Endothelial cell of umbilical vein (primary cell): ENCODE measurements around the gene TFF2.

Experiments
- EZH2 ChIP-seq: IDR thresholded peaks from 2 replicates; pipeline ENCODE4 v1.6.1; 2012; ENCODE audit warnings: borderline replicate concordance, low read depth, mild to moderate bottlenecking, moderate library complexity, low read length, inconsistent platforms; ENCODE audit not compliant: severe bottlenecking
- FOS ChIP-seq: IDR thresholded peaks from 2 replicates; pipeline ENCODE4 v1.6.1; 2011; ENCODE audit warnings: mild to moderate bottlenecking, low read length, moderate library complexity, borderline replicate concordance; ENCODE audit not compliant: insufficient read depth
- GATA2 ChIP-seq: IDR thresholded peaks from 2 replicates; pipeline ENCODE4 v1.7.0; 2011; ENCODE audit warnings: low read depth, mild to moderate bottlenecking, moderate library complexity, mixed read lengths, low read length; ENCODE audit not compliant: insufficient read length, insufficient read depth
- JUN ChIP-seq: IDR thresholded peaks from 2 replicates; pipeline ENCODE4 v1.6.1; 2011; ENCODE audit warnings: borderline replicate concordance, low read depth; ENCODE audit not compliant: insufficient read length, insufficient read depth
- POLR2A ChIP-seq: IDR thresholded peaks from 2 replicates; pipeline ENCODE4 v1.6.1; 2012; ENCODE audit warnings: low read depth, mild to moderate bottlenecking, control low read depth, low read length
- TF ChIP-seq, protein P1 (sequence below): IDR thresholded peaks from 2 replicates; pipeline ENCODE4 v1.6.1; 2011; ENCODE audit not compliant: insufficient read depth, insufficient read length
- TF ChIP-seq, protein P2 (sequence below), 2 donors: IDR thresholded peaks; 1 replicate in 1 of 2; 2 replicates in 1 of 2; pipeline ENCODE4 v1.5.1; 2011; ENCODE audit warnings: low read length in 2 of 2, mild to moderate bottlenecking in 2 of 2, moderate library complexity in 2 of 2, control low read depth in 1 of 2, inconsistent platforms in 1 of 2, low read depth in 1 of 2; ENCODE audit not compliant: insufficient read depth in 1 of 2; ENCODE audit errors: extremely low read depth in 1 of 2

DNA sequence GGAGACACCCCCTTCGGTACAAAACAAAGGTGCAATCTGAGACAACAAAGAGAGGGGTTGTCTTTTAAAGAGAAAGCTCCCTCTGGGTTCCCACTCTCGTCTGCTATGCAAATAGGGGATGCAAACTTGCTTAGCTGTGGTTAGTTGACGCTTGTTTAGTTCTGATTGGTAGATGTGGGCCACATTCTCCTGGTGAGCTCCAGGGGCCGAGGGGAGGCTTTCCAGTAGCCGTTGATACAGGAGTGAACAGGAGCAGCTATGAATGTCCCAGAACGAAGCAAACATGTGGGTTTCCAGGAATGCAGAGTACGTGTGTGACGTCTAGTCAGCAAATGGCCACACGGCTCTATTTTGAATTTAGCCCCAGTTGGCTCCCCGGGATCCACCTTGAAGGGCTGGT, 14.7 kb downstream of the TFF2 start:
- TF ChIP-seq, protein P1, sequence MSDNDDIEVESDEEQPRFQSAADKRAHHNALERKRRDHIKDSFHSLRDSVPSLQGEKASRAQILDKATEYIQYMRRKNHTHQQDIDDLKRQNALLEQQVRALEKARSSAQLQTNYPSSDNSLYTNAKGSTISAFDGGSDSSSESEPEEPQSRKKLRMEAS = no peak
- TF ChIP-seq EZH2 (no peak), POLR2A (no peak), FOS (no peak), GATA2 (no peak), JUN (no peak)
- TF ChIP-seq, protein P2, sequence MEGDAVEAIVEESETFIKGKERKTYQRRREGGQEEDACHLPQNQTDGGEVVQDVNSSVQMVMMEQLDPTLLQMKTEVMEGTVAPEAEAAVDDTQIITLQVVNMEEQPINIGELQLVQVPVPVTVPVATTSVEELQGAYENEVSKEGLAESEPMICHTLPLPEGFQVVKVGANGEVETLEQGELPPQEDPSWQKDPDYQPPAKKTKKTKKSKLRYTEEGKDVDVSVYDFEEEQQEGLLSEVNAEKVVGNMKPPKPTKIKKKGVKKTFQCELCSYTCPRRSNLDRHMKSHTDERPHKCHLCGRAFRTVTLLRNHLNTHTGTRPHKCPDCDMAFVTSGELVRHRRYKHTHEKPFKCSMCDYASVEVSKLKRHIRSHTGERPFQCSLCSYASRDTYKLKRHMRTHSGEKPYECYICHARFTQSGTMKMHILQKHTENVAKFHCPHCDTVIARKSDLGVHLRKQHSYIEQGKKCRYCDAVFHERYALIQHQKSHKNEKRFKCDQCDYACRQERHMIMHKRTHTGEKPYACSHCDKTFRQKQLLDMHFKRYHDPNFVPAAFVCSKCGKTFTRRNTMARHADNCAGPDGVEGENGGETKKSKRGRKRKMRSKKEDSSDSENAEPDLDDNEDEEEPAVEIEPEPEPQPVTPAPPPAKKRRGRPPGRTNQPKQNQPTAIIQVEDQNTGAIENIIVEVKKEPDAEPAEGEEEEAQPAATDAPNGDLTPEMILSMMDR (IDR thresholded peaks at IDR 0.05; ENCODE audit: extremely low read depth in 1 of 2, insufficient read depth in 1 of 2, low read depth in 1 of 2, low read length in 2 of 2) = no peak
